ENCODE measurements around the gene C10orf62.

Gene C10orf62

DNA sequence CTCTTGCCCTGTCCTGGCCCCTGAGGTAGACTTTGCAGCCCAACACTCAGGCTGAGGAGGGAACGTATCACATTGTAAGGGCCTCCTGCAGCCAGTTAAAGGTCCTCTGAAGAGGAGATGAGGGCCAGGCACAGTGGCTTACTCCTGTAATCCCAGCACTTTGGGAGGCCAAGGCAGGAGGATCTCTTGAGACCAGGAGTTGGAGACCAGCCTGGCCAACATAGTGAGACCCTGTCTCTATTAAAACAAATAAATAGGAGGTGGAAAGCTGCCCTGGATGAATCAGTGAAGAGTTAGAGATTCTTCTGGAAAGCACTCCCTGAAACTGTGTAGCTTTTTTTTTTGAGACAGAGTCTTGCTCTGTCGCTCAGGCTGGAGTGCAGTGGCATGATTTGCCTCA lies 2.3 kb upstream of the C10orf62 start:
- DNase-seq, result no peak

DNA sequence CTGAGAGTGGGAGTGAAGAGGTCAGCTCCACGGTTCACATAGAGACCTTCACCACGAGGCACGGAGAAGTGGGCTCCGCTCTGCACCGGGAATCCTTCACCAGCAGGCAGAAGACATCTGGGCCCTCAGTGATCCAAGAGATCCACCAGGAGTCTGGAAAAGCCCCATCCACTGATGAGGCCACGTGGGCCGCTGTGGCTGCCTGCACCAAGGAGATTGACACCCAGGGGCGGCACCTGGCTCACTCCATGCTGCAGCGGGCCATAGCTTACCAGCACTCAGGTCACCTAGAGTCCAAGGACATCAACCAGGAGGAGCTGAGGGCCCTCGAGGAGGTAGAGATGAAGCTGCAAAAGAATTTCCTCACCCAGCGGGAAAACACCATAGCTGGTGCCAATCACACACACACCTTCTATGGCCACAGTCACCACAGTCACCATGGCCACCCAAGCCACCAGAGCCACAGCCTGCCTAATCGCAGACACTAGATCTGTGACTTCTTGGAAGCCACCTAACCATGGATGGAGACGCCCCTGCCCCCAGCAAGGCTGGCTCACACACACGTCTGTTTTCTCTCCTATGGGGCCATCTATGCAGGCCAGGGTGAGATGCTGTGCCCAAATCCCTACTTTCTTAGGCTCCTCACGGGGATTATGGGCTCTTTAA lies 694 bp downstream of the C10orf62 start:
- DNase-seq, result no peak

DNA sequence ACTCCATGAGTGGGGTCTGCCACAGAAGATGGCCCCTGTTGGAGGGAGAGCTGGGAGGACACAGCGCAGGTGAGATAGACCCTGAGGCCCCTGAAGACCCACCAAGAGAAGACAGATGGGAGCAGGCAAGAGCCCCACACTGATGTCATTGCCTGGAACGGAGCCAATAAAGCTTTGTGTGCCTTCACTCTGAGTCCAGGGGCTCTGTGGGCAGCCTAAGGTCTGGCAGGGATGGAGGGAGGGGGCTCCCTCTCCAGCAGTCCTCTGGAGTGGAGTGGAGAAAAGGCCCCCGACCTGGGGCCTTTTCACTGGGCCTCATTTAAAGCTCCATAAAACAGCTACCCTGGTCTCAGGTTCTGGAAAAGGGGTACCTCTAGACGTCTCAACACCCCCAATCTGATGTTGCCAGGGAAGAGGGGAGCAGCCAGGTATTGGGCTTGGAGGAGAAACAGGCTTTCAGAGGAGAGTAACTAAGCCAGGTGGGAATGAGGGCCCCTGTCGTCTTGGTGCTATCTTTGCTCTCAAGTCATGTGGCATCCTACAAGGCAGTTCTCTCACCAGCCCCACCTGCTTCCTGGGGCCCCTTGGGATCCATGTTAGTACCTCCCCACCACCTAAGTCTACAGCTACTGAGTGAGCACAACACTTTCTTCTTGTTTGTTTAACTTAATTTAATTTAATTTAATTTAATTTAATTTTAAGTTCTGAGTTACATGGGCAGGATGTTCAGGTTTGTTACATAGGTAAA lies 1.4 kb downstream of the C10orf62 start:
- no peak for DNase-seq

GRCh38 chr10:97593421-97593820 lies 3.9 kb downstream of the C10orf62 start:
- no peak for DNase-seq

- DNase-seq, result no peak
Measured at GRCh38 chr10:97596101-97597082, 6.9 kb downstream of the C10orf62 start.

- no peak for DNase-seq
Measured at GRCh38 chr10:97597778-97598177, 8.3 kb downstream of the C10orf62 start.

DNA sequence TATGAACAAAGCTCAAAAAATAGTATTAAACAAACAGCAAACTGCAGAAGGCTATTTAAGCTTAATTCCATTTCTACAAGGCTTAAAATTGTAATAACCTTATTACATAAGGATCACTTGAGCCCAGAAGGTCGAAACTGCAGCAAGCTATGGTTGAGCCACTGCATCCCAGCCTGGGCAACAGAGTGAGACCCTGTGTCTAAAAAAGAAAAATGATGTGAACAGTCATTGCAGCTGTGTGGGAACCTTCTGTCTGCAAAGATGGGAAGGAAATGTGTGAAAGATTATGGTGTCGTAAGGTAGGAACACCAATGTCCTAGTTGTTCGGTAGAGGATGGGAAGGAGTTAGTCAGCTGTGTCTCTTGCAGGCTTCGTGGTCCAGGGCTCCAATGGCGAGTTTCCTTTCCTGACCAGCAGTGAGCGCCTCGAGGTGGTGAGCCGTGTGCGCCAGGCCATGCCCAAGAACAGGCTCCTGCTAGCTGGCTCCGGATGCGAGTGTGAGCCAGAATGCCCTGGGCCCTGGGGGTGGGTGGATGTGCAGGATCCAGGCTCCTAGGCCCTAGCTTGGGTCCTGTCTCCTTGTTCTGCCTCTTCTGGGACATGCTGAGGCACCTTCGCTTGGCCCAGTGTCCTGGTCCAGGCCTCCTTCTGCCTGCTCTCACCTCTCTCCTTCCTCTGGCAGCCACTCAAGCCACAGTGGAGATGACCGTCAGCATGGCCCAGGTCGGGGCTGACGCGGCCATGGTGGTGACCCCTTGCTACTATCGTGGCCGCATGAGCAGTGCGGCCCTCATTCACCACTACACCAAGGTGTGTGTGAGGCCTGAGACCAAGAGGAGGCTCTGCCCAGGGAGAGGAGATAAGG lies 9.1 kb downstream of the C10orf62 start:
- DNase-seq, result no peak

GRCh38 chr10:97599272-97599619 lies 9.7 kb downstream of the C10orf62 start:
- no peak for DNase-seq

GRCh38 chr10:97600616-97601015 lies 11.1 kb downstream of the C10orf62 start:
- DNase-seq, result no peak

DNA sequence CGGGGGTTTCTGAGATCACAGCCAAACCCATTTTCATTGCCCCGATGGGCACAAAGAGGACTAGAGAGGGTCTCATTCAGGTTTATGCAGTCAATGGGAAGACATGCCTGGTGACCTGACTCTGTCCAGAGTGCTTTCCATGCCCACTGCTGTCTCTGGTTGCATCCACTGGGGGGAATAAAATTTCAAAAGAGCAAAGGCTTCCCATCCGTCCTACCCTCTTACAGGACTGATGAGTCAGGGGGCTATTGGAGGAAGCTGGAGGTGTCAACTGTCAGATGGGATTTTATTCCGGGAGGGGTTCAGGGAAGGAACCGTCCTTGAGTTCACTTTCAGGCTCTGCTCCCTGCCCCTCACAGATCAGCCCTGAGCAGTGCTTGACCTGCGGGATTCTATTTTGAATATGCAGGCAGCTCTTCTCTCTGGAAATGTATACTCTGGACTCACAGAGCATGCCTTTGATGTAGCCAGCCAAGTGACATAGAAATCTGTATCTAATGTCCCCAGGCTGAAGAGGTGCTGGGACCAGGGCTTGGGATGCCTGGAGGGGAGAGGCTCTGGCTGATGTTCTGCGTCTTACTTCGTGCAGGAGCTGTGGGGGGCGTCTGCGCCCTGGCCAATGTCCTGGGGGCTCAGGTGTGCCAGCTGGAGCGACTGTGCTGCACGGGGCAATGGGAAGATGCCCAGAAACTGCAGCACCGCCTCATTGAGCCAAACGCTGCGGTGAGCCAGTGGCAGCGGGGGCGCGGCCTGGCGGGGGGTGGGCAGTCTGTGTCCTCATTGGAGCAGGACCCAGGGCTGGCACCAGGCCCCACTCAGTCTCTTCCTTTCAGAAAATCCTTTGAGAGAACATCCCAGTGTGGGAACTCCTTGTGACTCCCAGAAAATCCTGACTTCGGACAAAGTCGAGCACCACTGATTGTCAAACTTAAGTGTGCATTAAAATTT lies 12.0 kb downstream of the C10orf62 start:
- no peak for DNase-seq

DNA sequence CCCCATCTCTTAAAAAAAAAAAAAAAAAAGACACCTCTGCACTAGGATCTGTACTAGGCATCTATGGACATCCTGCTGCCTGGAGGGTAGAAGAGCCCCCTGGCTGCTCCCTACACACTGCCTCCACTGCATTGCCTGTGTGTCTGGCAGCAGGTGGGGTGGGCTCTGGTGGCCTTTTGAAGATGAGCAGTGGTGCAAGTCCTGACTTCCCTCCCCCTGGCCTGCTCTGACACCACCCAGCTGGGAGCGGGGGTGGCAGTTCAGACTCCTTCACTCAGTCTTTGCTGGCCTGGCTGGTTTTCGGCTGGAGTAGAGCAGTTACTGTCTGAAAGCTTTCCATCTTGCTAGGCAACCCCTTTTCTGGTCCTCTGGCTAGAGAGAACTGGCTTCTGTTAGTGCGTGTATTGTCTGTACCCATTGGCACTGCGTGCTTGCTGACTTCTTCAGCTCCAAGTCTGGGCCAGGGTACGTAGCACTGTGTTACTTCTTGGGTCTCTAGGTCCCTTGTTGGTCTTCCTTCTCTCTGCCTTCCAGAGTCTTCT lies 17.6 kb downstream of the C10orf62 start:
- DNase-seq, result no peak

DNA sequence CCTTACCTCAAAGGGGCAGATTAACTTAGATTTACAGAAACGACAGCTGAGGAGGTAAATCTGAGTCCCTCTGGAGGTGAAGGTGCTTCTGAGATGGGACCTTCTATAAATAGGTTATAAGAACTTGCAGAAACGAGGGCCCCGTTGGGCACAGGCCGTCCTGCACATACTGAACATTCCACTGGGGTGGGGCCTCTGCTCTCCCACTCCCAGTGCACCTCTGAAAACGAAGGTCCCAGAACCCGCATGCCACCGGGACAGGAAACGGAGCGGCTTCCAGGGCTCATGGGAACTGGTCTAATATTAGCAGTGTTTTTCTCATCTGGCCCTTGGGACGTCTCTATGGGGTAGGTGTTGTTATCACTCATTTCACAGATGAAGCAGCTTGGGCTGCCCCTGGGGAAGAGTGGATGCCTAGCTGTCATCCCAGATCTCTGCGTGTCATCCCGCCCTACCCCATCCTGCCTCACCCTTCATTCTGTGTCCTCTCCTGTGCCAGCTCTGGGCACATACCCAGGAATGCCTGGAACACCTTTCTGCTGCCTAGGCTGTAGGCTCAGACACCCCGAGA lies 19.6 kb downstream of the C10orf62 start:
- no peak for DNase-seq

- DNase-seq, result no peak
Measured at GRCh38 chr10:97611473-97611872, 22.0 kb downstream of the C10orf62 start.

GRCh38 chr10:97612386-97612785 lies 22.9 kb downstream of the C10orf62 start:
- no peak for DNase-seq

- DNase-seq, result no peak
Measured at GRCh38 chr10:97618285-97618684, 28.8 kb downstream of the C10orf62 start.

GRCh38 chr10:97618733-97619132 lies 29.2 kb downstream of the C10orf62 start:
- DNase-seq, result no peak

DNA sequence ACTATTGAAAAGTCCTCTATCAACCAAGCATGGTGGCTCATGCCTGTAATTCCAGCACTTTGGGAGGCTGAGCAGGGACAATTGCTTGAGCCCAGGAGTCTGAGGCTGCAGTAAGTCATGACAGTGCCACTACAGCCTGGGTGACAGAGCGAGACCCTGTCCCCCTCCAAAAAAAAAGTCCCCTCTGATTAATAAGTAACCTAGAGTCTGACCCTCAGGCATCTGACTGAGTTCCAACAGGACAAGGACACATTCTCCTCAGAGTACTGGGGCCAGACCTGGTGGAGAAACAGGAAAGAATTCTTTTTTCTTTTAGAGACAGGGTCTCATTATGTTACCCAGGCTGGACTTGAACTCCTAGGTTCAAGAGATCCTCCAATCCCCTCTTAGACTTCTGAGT lies 33.8 kb downstream of the C10orf62 start:
- DNase-seq, result no peak

GRCh38 chr10:97627731-97628130 lies 38.2 kb downstream of the C10orf62 start:
- DNase-seq, result no peak

GRCh38 chr10:97628228-97628627 lies 38.7 kb downstream of the C10orf62 start:
- DNase-seq, result no peak

DNA sequence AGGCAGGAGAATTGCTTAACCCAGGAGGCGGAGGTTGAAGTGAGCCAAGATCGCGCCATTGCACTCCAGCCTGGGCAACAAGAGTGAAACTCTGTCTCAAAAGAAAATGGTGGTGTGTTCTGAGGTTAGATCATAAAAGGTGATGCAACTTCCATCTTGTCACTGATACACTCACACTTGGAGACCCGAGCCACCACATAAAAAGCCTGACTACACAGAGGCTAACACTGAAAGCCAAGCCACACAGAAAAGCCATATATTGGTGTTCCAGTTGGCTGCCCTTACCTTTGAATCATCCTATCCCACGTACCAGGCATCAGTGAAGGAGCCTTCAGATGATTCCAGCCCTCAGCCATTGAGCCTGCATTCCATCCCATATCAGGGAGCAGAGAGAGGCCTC lies 39.8 kb downstream of the C10orf62 start:
- no peak for DNase-seq

DNA sequence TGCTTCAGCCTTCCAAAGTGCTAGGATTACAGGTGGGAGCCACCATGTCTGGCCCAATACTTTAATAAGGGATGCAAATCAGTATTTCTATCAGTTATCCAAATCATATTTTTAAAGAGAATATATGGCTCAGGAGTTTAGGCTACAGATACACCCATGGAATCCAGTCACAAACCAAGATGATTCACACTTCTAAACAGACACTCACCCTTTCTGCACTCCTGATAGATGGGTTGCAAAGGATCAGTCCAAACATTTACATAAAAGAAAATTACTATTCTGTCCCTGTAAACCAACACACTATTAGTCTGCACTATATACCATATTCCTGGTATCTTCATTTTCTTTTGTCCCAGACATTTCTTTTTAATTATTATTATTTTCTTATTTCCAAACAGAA lies 41.6 kb downstream of the C10orf62 start:
- no peak for DNase-seq

All from NCI-H774 (cell line).